ENCODE measurements around the gene PANX2. TPM values are rescaled to one million over a fixed set of nuclear protein-coding genes. Genes with fewer than 3 reads are reported as not detected.

Gene PANX2
- total RNA-seq, 1 donor from 2014 or later = 0.58 TPM

DNA sequence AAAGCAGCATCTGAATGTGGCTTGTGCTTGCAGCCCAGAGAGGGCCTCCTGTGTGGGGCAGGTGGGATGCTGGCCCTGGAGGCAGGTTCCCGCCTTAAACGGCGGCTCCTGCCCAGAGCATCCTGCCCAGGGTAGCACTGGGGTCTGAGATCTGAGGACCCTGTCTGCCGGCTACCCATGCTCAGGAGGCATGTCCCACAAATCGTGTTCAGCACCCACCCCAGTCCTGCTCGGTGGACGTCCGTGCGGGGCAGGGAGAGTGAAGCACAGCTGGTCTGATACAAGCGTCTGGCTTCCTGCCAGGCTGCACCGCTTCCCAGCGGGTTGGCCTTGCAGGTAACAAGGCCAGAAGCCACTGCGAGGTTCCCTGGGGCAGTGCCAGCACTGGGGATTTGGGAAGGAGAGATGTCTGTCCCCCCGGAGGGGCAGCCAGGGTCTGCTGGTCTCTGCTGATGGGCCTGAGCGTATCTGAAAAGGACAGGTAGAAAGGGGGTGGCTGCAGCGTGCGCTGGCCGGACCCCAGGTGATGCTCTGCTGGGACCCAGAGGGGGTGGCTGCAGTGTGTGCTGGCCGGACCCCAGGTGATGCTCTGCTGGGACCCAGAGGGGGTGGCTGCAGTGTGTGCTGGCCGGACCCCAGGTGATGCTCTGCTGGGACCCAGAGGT, 18.8 kb downstream of the PANX2 start:
- Histone ChIP-seq H3K36me3 (peaks cover 8% of the 10 kb centered on the region), H3K27me3 (ENCODE audit: low read depth) (no peaks in the 10 kb centered on the region), H3K9me3 (replicated peaks) (no peaks in the 10 kb centered on the region), H3K4me1 (peaks cover 62% of the 10 kb centered on the region), H3K4me3 (peak overlapping the region; percentile 65), H3K27ac (replicated peaks) (peak overlapping the region; percentile 88)
- intact Hi-C loops (cut with micrococcal nuclease) = no loop called here
- DNase-seq = no peak
- no peak for TF ChIP-seq CTCF (IDR thresholded peaks at IDR 0.05; ENCODE audit: borderline replicate concordance)

DNA sequence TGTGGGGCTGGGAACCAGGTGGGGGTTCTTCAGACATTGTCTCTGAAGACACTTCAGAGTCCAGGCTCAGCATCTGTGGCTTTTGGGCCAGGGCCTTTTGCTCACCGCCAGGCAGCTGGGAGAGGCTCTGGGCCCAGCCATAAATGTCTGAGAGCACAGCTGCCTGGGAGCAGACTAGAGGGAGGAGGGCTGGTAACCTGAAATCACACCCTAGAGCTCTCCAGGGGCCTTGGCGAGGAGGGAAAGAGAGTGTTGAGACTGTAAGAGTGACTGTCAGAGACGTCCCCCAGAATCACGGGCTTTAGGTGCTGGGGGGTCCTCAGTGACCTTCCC, 19.3 kb downstream of the PANX2 start:
- H3K27ac ChIP-seq (replicated peaks) = peak overlapping the region; percentile 88
- DNase-seq = no peak
- H3K27me3 ChIP-seq (ENCODE audit: low read depth) = no peaks in the 10 kb centered on the region
- no peak for TF ChIP-seq CTCF (IDR thresholded peaks at IDR 0.05; ENCODE audit: borderline replicate concordance)
- peaks cover 13% of the 10 kb centered on the region for H3K36me3 ChIP-seq
- H3K4me3 ChIP-seq = peak overlapping the region; percentile 65
- H3K4me1 ChIP-seq = peaks cover 57% of the 10 kb centered on the region
- intact Hi-C loops (cut with micrococcal nuclease) = no loop called here
- no peaks in the 10 kb centered on the region for H3K9me3 ChIP-seq (replicated peaks)

GRCh38 chr22:50190182-50190940, 19.8 kb downstream of the PANX2 start:
- peaks cover 53% of the 10 kb centered on the region for H3K4me1 ChIP-seq
- intact Hi-C loops (cut with micrococcal nuclease) = no loop called here

DNA sequence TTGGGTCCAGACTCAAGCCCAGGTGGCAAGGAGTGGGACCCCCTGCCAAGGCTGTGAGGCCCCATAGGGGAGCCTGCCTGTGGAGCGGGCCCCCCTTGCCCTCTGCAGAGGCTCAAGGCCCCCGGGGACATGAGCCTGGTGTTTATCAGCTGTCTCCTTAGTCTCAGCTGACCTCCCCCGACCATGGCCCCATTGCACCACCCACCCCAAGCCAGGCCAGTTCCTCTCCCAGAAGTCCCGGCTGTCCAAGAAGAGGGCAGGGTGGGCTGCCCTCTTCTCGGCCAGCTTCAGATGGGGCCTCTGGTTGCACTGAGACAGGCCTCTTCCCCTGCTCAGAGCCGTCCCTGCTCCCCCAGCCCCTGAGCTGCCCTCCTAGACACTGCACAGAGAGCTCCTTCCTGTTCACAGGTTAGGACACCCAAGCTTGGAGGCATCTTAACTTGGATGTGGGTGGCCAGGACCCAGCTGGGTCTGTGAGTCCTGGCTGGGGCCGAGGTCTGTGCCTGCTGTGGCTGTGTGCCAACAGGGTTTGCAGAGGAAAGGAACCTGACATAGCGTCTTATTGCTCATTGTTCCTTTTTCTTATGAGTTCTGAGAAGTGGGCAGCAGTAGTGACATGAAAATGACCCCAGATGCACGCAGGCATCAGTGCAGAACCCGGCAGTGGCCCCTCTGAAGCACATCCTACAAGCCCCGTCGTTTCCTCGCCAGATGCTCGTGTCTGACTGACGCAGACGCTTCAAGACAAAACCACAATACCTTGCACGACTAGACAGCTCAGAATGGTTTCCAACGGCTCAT, 20.6 kb downstream of the PANX2 start:
- Histone ChIP-seq H3K4me1 (peaks cover 51% of the 10 kb centered on the region), H3K27ac (replicated peaks) (peak overlapping the region; percentile 88), H3K27me3 (ENCODE audit: low read depth) (no peaks in the 10 kb centered on the region), H3K36me3 (peaks cover 22% of the 10 kb centered on the region), H3K4me3 (peak overlapping the region; percentile 65), H3K9me3 (replicated peaks) (no peaks in the 10 kb centered on the region)
- DNase-seq = no peak
- intact Hi-C loops (cut with micrococcal nuclease) = no loop called here
- TF ChIP-seq CTCF (IDR thresholded peaks at IDR 0.05; ENCODE audit: borderline replicate concordance) = no peak

More at GRCh38 chr22:50190182-50190940, 19.8 kb downstream of the PANX2 start:
- Histone ChIP-seq H3K4me3 (peak overlapping the region; percentile 65), H3K9me3 (replicated peaks) (no peaks in the 10 kb centered on the region), H3K36me3 (peaks cover 17% of the 10 kb centered on the region), H3K27me3 (ENCODE audit: low read depth) (no peaks in the 10 kb centered on the region), H3K27ac (replicated peaks) (peak overlapping the region; percentile 88)
- TF ChIP-seq CTCF (IDR thresholded peaks at IDR 0.05; ENCODE audit: borderline replicate concordance) = peak; percentile 45
- peak; percentile 84 for DNase-seq

GRCh38 chr22:50192436-50193204, 22.1 kb downstream of the PANX2 start:
- no peak for DNase-seq
- Histone ChIP-seq H3K27ac (replicated peaks) (no peak overlapping the region), H3K4me1 (peaks cover 36% of the 10 kb centered on the region), H3K9me3 (replicated peaks) (no peaks in the 10 kb centered on the region), H3K36me3 (peaks cover 32% of the 10 kb centered on the region), H3K4me3 (no peak overlapping the region), H3K27me3 (ENCODE audit: low read depth) (no peaks in the 10 kb centered on the region)
- no peak for TF ChIP-seq CTCF (IDR thresholded peaks at IDR 0.05; ENCODE audit: borderline replicate concordance)
- intact Hi-C loops (cut with micrococcal nuclease) = no loop called here

Measured in left ventricle myocardium inferior (tissue), 1 donor.